Fibroblast of the conjunctiva (primary cell): Measurements from ENCODE around the gene CREBZF.
"Not testable (repeated sequence)": the region's sequence is repeated elsewhere in the genome, so short reads cannot be mapped to it uniquely, and the experiment has no call there.

Experiments
- DNase-seq: peaks from one replicate; pipeline ENCODE4 v3.0.0-alpha.2; 2010; ENCODE audit warnings: low read depth

CREBZF gene

DNA sequence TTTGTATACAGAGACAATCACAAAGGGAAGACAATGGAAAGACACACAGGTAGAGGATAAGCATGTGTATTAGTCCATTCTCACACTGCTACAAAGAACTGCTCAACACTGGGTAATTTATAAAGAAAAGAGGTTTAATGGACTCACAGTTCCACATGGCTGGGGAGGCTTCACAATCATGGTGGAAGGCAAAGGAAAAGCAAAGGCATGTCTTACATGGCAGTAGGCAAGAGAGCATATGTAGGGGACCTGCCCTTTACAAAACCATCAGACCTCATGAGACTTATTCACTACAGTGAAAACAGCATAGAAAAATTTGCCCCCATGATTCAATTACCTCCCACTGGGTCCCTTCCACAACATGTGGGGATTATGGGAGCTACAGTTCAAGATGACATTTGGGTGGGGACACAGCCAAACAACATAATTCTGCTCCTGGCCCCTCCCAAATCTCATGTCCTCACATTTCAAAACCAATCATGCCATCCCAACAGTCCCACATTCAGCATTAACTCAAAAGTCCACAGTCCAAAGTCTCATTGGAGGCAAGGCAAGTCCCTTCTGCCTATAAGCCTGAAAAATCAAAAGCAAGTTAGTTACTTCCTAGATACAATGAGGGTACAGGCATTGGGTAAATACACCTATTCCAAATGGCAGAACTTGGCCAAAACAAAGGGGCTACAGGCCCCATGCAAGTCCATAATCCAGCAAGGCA is 6.2 kb upstream of the CREBZF start:
- not testable (repeated sequence) for DNase-seq

DNA sequence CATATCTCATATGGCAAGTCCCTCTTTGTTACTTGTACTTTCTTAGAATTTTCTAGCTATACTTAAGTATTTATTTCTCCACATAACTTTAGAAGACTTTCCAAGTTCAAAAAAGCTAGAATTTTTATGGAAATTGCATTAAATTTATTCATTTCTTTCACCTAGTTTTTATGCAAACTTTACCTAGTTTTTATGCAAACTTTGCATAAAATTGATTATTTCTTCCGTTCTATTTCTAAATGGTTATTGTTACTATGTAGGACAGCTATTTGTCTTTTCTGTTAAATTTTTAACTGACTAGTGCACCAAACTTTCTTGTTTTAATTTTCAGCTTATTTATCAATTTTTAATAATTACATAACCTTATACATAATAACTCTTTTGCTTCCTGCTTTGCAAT is 3.2 kb upstream of the CREBZF start:
- DNase-seq = no peak

- no peak for DNase-seq
Observed at GRCh38 chr11:85666687-85667086, 1.8 kb upstream of the CREBZF start.

DNA sequence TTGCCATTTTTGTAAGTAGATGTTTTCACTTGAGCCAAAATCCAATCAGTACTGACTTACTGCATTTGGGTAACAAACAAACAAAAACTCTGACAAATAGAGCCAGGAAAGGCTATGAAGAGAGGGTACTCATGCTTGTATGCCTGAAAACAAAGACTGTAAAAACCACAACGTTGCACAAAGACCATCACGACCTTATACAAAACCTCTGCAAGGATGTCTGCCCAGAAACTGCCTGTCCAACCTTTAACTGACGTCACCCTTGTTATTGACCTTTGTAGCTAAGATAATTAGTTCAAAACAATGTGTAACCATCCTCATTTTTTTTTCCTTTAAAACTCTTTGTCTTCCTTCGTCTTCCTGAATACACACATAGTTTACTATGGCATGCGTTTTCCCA is 804 bp upstream of the CREBZF start:
- no peak for DNase-seq

DNA sequence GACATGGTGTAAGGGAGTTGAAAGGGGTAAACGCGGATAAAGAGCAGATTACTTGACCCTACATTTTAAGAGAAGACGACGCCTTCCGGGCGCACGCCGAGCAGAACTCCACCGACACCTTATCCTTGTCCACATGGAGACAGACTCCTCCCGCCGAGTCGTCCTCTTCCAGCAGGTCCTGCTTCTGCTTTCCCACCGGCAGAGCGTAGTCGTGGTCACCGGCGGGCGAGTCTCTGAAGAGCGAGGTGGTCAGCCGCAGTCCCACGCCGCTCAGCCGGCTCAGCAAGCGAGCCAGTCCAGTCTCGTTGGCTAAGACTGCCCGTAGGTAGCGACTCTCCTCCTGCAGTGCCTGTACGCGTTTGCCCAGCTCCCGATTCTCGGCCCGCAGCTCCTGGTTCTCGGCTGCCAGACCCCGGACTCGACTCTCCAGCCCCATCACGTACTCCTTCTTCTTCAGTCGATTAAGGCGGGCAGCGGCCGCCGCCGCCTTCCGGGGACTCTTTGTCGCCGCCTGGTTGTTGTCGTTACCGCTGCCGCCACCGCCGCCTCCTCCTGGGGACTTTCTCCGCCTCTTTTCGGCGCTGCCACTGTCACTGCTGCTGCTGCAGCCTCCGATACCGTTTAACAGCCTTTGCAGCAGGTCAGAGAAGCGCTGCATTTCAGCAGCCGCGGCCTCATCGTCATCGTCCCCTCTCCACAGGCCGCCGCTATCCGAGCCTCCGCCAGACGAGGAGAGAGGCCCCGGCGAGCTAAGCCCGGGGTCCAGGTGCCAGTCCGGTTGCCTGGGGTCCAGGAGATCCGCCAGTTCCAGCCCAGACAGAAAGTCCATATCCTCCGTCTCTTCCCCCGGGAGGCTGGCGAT is 945 bp downstream of the CREBZF start:
- no peak for DNase-seq

DNA sequence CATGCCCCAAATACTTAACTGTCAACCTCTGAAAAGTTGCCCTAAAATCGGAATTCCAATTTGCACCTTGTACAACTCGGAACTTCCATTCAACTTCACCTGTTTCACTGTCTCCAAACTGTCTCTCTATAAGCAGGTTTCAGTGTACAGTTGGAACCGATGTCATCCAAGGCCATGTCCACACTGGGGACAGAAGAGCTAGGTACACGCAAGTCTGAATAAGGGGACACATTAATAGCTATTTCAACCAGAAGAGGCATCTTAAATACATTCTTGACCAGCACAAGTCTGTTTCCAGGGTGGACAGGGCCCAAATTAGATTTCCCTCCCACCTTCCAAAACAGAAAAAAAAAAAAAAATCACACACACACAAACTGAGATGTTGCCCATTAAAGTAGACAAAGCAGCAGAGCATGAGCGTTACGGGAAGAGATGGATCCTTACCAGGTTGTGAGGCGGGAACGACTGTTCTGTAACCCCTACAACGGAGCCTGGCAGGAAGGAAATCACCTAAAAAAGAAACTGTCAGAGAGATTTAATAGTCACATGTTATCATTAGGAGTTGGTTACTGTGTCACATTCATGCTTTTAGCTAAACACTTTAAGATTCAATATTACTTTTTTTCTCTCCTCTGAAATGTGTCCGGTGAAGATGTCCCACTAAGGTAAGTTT is 1.7 kb downstream of the CREBZF start:
- no peak for DNase-seq

DNA sequence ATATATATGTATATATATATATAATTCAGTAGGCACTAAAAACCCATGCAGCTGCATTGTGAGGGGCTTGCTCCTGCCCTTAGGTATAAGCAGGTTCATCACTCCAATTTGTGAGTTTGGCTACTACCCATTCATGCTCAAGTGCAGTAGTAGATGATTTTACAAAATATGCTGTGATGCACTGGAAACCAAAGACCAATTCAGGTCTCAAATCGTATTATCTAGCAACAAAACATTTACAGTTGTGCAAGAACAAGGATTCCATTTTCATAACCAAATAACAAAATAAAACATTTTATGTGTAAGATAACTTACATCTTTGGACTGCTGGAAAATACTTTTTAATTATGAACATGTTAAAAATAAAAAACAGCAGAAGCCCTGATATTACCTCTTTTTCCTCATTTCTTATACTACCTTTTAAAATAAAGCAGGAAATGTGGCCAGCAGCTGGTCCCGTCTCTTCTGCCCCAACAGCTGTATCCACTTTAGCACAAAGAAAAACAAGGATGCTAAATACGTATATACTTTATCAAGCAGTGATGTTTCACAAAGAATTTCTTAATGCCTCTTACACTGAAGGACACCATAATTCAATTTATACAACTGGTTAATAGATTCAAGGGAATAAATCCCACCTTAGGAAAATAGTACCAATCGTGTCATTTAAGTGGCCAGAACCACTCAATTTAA is 2.8 kb downstream of the CREBZF start:
- no peak for DNase-seq

- DNase-seq = no peak
Observed at GRCh38 chr11:85658180-85658579, 6.7 kb downstream of the CREBZF start.

GRCh38 chr11:85656777-85657176 is 8.2 kb downstream of the CREBZF start:
- no peak for DNase-seq

DNA sequence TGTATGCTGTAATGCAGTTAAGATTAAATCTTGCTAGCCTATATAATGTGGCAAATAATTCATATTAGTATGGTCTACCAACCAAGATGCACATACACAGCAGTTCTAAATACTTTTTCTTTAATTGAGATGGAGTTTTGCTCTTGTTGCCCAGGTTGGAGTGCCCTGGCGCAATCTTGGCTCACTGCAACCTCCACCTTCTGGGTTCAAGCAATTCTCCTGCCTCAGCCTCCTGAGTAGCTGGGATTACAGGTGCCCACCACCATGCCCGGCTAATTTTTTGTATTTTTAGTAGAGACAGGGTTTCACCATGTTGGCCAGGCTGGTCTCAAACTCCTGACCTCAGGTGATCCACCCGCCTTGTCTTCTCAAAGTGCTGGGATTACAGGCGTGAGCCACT is 10.6 kb downstream of the CREBZF start:
- DNase-seq = not testable (repeated sequence)

GRCh38 chr11:85652786-85653447 is 12.0 kb downstream of the CREBZF start:
- DNase-seq = no peak

DNA sequence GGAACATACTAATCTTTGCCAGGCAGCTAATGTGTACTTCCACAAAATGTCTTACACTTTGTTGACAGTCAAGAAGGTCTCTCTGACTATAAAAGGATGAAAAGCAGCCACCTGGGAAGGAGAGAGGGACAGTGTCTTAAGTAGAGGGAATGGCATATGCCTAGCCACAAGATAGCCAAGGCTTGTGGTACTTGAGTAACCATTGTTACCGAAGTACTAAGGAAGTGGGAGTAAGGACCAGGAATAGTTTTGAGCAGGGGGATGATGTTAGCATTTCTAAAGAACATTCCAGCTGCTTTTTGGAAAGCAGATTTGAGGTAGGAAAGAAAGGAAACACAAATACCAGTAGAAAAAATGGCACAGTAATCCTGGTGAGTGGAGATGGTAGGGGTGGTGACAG is 13.8 kb downstream of the CREBZF start:
- no peak for DNase-seq

- DNase-seq = peak; percentile 55
Observed at GRCh38 chr11:85647604-85648299, 17.2 kb downstream of the CREBZF start, which contains the start of gene TMEM126A. TSS of gene TMEM126A (plus strand) at chr11:85647967. CDS start at chr11:85650256, 2,289 bp downstream.

- no peak for DNase-seq
Observed at GRCh38 chr11:85647078-85647477, 17.9 kb downstream of the CREBZF start.

DNA sequence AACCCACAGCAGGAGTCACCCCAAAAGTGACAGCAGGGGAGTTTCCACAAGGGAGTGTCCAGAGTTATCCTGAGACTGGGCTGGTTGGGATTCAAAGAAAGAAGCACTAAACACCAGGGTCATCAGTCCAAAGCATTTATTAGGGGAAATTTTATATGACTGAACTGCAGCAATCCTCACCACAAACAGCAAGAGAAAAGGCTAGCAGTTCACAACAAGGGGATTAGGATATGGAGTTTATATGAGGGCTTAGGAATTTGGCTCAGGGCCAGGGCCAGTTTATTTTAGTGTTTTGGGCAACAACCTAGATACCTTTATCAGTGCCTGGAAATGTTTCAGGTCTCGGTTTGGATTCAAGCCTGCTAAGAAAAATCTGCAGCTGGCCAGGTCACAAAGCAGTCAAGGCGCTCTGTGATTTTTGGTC is 21.7 kb downstream of the CREBZF start:
- DNase-seq = no peak

DNA sequence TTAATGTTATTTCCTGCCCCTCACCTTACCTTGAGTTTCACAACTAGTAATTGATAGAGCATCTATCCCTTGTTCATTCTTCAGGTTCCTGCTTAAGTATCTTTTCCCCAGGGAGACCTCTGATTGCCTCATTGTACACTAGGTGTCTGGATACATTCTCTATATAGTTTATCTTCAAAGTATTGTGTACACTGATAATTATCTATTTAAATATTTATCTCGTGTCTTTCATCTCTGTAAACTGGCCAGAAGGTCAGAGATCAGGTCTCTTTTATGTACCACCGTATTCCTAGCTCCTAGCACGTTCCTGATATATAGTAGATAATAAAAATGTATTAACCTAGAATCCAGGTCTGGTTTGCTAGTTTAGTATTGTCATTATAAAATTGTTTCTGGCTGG is 30.2 kb downstream of the CREBZF start:
- no peak for DNase-seq

DNA sequence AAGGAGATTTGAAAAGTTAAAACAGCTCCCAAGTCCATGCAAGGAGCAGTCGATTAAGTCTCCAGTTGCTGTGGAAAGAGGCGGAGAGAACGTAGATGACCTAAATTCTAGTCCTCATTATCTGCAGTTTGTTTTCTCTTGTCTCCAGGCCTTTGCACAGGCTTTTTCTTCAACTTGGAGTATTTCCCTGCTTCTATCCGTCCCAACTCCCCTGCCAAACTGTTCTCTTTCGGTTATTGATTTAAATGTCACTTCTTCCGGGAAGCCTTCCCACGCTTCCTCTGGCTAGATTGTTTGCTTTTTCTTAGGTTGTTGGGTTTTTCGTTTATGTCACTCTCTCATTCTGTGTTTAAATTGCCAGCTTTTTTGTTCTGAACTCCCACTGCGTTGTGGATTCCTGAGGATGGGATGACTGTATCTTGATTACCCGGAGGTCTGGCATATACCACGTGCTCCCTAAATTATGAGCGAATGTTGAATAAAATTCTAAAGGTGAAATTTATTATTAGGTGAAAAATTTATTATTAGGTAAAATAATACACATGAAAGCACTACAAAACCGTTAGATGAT is 36.1 kb downstream of the CREBZF start:
- DNase-seq = no peak

GRCh38 chr11:85627998-85628770 is 36.7 kb downstream of the CREBZF start, which contains the start of gene TMEM126B:
TSS of gene TMEM126B (plus strand) at chr11:85628593. CDS start at chr11:85628608, 15 bp downstream.
- DNase-seq = peak; percentile 92

DNA sequence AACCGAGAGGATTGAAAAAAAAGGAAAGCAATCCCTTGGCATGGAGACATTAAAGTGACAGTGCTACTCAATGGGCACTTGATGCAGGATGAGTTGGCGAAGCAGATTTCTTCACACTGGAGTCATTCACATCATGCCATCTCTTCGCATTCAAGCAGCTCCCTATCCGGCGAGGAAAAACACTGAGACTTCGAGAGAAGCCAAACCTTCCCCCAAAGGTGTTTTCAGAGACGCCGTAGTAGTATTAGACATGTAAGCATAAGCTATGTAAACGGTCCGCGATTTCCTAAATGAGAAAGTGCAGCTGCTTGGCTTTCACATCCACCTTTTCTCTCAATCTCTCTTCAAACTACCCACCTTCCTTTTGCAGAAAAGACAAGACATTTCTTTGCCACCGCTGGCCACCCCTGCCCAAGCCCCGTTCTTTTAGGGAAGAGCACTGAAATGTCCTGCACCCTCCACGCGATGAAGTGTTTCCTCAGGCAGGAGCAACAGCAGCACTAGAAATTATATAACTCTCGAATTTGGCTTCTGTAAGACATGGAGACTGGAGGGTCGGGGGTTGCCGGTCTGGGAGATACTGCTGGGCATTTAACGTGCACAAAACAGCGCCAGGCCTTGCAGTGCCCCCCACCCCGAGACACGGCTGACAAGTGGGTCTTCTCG is 37.5 kb downstream of the CREBZF start, which contains the start of gene DLG2:
Gene DLG2 (minus strand): TSS at position 13 of the 666 bp plus-strand sequence.
- DNase-seq = peak; percentile 22
